AG09309 (cell line): ENCODE data around the gene IGFBP6.
"Not testable (repeated sequence)": the region's sequence is repeated elsewhere in the genome, so short reads cannot be mapped to it uniquely, and the experiment has no call there.

ENCODE experiments used
- DNase-seq: peaks from one replicate; pipeline ENCODE4 v3.0.0-alpha.2; 2010; ENCODE audit warnings: low read depth
- H3K4me3 ChIP-seq: 2 replicates; pipeline ENCODE4 v1.5.1; 2011; ENCODE audit warnings: mild to moderate bottlenecking, low read depth, low read length, moderate library complexity; ENCODE audit not compliant: control insufficient read depth
- TF ChIP-seq, protein P1 (sequence below): IDR thresholded peaks from 2 replicates; pipeline ENCODE4 v1.5.1; 2011; ENCODE audit warnings: mild to moderate bottlenecking, low read depth, low read length, inconsistent platforms; ENCODE audit not compliant: insufficient read depth, control insufficient read depth; ENCODE audit errors: missing control alignments

IGFBP6 gene

GRCh38 chr12:53093777-53094393 is 3.6 kb upstream of the IGFBP6 start:
- TF ChIP-seq, protein P1, sequence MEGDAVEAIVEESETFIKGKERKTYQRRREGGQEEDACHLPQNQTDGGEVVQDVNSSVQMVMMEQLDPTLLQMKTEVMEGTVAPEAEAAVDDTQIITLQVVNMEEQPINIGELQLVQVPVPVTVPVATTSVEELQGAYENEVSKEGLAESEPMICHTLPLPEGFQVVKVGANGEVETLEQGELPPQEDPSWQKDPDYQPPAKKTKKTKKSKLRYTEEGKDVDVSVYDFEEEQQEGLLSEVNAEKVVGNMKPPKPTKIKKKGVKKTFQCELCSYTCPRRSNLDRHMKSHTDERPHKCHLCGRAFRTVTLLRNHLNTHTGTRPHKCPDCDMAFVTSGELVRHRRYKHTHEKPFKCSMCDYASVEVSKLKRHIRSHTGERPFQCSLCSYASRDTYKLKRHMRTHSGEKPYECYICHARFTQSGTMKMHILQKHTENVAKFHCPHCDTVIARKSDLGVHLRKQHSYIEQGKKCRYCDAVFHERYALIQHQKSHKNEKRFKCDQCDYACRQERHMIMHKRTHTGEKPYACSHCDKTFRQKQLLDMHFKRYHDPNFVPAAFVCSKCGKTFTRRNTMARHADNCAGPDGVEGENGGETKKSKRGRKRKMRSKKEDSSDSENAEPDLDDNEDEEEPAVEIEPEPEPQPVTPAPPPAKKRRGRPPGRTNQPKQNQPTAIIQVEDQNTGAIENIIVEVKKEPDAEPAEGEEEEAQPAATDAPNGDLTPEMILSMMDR, result no peak
- no peak overlapping the region for H3K4me3 ChIP-seq
- DNase-seq, result no peak

GRCh38 chr12:53094394-53094787 is 3.1 kb upstream of the IGFBP6 start:
- TF ChIP-seq, protein P1, result no peak
- no peak for DNase-seq
- H3K4me3 ChIP-seq, result no peak overlapping the region

DNA sequence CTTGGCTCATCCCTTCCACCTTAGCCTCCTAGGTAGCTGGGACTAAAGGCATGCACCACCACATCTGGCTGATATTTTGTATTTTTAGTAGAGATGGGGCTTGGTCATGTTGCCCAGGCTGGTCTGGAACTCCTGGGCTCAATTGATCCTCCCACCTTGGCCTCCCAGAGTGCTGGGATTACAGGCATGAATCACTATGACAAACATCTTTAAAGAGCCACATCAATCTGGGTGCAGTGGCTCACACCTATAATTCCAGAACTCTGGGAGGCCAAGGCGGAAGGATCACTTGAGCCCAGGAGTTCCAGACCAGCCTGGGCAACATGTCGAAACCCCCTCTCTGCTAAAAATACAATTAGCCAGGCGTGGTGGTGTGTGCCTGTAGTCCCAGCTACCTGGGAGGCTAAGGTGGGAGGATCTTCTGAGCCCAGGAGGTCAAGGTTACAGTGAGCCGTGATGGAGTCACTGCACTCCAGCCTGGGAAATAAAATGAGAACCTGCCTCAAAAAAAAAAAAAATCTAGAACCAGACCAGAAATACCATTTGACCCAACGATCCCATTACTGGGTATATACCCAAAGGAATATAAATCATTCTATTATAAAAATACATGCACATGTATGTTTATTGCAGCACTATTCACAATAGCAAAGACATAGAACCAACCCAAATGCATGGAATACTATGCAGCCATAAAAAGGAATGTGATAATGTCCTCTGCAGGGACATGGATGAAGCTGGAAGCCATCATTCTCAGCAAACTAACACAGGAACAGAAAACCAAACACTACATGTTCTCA is 2.5 kb upstream of the IGFBP6 start:
- not testable (repeated sequence) for H3K4me3 ChIP-seq

GRCh38 chr12:53095596-53095895 is 1.9 kb upstream of the IGFBP6 start:
- not testable (repeated sequence) for H3K4me3 ChIP-seq, DNase-seq

More for the DNA sequence above, 2.5 kb upstream of the IGFBP6 start:
- DNase-seq, result not testable (repeated sequence)

DNA sequence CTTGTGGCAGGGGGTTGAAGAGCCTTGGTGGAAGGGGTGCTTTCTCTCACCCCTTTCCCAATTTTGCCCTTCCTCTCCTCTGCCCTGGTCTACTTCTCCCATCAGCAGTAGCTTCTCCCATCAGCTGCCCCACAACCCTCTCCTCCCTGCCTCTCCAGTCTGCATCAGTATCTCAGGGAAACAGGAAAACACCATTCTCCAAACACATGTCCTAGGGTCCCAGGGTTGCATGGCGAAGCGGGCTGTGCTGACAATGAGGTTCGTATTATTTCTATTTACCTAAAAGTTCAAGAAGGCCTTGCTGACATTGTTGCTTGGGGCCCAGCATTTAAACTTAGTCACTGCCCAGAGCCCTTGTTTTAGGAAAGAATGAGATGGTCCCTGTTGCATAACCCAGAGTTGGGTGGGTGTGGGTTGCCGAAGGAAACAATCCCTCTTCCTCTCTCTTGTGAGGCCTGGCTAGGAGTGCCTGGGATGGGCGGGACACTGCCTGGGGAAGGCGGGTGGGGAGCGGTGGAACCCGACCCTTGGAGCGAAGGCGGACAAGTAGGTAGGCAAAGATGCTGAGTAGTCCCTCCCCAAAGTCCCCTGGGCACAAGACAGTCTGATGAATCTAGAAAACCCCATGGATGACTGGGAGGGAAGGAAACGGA is 1.3 kb upstream of the IGFBP6 start:
- DNase-seq, result peak; percentile 74
- TF ChIP-seq, protein P1, result no peak
- H3K4me3 ChIP-seq, result peak overlapping the region; percentile 76

GRCh38 chr12:53096759-53097158 is 708 bp upstream of the IGFBP6 start:
- TF ChIP-seq, protein P1, result no peak
- peak overlapping the region; percentile 76 for H3K4me3 ChIP-seq
- no peak for DNase-seq

DNA sequence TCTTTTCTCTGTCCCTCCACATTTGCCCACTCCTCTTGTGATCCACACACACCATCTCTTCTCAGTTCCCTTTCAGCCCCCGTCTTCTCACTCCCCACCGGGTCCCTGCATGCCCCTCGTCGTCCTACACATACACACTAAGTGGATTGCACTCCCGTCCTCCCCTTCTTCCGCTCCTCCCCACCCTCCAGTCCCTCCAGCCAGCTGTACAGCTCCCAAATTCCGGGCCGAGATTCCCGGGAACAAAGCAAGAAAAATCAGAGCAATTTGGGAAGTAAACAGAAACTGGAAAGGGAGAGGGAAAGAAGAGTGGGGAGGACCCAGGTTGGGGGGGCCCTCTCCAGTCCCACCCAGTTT is 282 bp upstream of the IGFBP6 start:
- TF ChIP-seq, protein P1, result no peak
- H3K4me3 ChIP-seq, result peak overlapping the region; percentile 76
- no peak for DNase-seq
